WI38 (cell line): Measurements from ENCODE around the gene ARMC8.

Experiments
- H3K4me3 ChIP-seq: 2 replicates; pipeline ENCODE4 v1.5.1; 2011; ENCODE audit warnings: low read depth, mild to moderate bottlenecking, control low read depth, low read length
- TF ChIP-seq, protein P1 (sequence below): IDR thresholded peaks from 2 replicates; pipeline ENCODE4 v1.5.1; 2012; ENCODE audit warnings: low read depth, mild to moderate bottlenecking, control low read depth, low read length

The ARMC8 gene

DNA sequence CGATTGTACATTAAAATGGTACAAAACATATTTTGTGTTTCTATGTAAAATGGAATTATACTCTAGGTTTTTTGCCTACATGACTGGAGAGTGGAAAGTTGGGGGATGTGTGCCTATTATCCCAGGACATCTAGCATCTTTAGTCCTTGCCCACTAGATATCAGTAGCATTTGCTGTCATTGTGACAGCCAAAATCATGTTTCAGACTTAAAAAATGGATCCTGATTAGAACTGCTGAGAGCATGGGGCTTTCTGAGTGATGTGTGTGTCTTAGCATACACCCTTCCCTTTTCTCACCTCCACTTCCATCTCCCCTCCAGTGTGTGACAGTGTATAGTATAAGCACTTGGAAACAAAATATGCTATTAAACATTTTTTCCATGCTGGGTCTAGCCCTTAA, 13.3 kb downstream of the ARMC8 start:
- TF ChIP-seq, protein P1, sequence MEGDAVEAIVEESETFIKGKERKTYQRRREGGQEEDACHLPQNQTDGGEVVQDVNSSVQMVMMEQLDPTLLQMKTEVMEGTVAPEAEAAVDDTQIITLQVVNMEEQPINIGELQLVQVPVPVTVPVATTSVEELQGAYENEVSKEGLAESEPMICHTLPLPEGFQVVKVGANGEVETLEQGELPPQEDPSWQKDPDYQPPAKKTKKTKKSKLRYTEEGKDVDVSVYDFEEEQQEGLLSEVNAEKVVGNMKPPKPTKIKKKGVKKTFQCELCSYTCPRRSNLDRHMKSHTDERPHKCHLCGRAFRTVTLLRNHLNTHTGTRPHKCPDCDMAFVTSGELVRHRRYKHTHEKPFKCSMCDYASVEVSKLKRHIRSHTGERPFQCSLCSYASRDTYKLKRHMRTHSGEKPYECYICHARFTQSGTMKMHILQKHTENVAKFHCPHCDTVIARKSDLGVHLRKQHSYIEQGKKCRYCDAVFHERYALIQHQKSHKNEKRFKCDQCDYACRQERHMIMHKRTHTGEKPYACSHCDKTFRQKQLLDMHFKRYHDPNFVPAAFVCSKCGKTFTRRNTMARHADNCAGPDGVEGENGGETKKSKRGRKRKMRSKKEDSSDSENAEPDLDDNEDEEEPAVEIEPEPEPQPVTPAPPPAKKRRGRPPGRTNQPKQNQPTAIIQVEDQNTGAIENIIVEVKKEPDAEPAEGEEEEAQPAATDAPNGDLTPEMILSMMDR, result no peak

DNA sequence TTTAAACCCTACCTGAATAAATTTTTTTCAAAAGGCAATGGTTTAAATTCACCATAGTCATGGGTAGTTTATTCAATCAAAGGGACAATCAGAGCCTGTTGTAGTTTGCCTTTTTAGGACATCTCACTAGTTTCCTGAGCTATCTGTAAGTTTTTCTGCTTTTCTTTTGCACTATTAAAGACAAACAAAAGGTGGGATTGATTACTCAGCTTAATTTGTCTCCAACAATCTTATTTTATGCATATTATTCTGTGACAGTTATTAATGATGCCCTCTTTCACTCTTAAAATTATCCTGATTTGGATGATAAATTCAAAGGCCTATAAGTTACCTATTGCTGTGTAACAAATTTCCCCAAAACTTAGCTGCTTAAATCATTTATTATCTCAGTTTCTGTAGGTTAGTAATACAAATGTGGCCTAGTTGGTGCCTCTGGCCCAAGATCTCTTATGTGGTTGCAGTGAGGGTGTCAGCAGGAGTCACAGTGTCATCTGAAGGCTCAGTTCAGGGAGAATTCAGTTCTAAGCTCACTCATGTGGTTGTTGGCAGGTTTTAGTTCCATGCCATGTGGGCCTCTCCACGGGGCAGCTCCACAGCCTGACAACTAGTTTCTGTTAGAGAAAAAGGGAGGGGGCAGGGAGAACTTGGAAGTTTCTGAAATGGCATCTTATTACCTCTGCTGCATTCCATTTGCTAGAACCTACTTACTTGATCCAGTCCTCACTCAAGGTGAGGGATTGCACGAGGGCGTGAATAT, 16.0 kb downstream of the ARMC8 start:
- H3K4me3 ChIP-seq, result no peak overlapping the region
- TF ChIP-seq, protein P1, result no peak

More for the DNA sequence above, 13.3 kb downstream of the ARMC8 start:
- H3K4me3 ChIP-seq, result no peak overlapping the region

DNA sequence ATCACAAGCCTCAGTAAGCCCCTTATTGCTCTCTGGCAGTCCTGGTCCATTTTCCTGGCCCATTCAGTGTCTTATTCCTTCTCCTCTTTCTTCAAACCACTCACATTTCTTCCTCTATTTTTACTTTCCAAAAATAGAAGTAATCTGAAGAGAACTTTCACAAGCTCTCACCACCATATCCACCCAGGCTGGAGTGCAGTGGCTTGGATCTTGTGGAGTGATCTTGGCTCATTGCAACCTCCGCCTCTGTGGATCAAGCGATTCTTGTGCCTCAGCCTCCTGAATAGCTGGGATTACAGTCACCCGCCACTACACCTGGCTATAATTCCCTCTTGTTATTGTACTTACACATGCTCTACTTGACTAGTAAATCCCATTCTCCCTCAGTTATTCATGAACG, 16.8 kb downstream of the ARMC8 start:
- H3K4me3 ChIP-seq, result no peak overlapping the region
- TF ChIP-seq, protein P1, result no peak

DNA sequence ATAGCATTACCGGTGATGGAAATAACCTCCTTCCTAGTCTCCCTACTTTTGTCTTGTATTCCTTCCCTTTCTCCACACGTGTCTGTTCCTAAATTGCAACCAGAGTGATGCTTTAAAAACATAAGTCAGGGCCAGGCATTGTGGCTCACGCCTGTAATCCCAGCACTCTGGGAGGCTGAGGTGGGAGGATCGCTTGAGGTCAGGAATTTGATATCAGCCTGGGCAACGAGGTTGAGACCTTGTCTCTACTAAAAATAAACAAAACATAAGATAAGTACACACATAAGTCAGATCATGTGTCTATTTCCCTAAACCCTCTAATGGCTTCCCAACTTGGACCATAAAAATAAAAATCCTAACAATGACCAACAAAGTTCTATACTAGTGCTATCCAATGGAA, 18.4 kb downstream of the ARMC8 start:
- H3K4me3 ChIP-seq, result no peak overlapping the region
- TF ChIP-seq, protein P1, result no peak

DNA sequence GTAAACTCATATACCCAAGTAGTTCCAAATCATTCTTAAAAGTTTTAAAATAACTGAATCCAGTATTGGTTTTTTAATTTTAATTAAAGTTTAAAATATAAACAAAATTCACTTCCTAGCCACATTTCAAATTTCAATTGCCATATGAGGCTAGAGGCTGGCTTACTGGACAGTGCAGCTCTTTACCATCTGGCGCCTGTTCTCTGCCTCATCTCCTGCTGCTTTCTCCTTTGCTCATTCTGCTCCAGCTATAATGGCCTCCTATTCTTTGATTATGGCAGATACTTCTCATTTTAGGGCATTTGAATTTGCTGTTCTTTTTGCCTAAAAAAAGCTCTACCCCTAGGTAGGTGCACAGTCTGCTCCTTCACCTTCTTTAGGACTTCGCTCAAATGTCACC, 19.1 kb downstream of the ARMC8 start:
- TF ChIP-seq, protein P1, result no peak
- H3K4me3 ChIP-seq, result no peak overlapping the region

DNA sequence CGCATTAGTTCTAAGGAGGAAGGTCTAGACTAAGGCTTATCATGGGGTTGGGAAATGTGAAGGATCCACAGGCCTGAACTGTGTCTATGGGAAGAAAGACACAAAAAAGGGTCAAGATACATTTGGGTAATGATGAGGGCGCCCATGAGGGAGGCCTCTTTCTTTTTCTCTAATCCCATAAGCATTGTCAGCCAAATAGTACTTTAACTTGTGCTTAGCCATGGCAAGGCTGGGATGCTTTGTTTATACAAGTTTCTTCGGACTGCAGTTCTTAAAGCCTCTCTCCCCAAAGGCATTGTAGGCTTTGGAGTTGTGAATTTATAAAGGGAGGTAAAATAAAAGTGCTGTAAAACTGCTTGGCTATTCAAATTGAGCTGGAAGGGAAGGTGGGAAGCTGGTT, 23.4 kb downstream of the ARMC8 start:
- TF ChIP-seq, protein P1, result no peak
- H3K4me3 ChIP-seq, result no peak overlapping the region

DNA sequence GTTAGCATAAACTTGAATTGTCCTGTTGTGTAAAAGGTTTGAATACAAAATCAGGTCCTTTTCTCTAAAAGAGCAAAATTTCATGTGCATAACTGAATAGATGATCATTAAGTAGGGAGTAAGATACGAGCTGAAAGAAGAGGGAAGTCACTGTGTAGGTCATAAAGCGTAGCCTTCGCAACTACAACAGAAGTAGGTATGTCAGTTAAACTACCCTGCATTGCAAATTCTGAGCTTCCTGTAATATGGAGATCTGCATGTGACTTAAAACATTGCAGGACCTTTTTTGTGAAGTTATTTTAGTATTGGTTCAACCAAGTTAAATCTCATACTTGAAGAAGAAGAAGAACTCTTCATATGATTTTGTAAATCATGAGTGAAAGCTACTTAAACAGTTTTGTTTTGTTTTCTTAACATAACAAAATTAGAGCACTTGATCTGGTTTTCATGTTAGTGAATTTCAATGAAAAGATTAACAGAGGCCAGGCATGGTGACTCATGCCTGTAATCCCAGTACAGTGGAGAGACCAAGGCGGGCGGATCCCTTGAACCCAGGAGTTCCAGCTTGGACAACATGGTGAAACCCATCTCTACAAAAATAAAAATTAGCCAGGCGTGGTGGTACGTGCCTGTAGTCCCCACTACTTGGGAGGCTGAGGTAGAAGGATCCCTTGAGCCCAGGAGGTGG, 26.4 kb downstream of the ARMC8 start:
- TF ChIP-seq, protein P1, result no peak
- H3K4me3 ChIP-seq, result no peak overlapping the region
